ENCODE measurements around the gene HIVEP2. TPM values are rescaled to one million over a fixed set of nuclear protein-coding genes. Genes with fewer than 3 reads are reported as not detected.

Gene HIVEP2
- total RNA-seq, 2 experiments from 2014 or later: 45.8 to 49.7 TPM

DNA sequence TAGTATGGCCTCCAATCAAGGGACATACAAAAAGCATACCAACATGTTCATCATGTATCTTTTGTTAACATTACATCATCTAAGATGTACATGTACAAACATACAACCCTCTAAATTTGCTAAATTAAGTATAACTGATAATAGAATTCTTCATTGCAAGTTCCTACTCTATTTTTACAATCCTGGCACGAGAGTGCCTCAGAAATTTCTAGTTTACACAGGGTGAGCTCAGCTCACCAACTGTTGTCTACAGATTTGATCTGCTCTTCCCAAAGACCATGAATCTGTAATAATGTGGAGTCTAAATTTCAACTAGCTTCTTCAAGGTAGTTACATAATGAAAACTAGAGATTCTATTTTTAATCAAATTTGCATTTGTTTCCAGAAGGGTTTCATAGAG, 179.7 kb downstream of the HIVEP2 start:
- peaks cover 14% of the 10 kb centered on the region for H3K4me1 Mint-ChIP-seq
- H3K27me3 Mint-ChIP-seq: no peaks in the 10 kb centered on the region
- ATAC-seq (ENCODE audit: low read depth): no peak

GRCh38 chr6:142764311-142764710, 180.7 kb downstream of the HIVEP2 start:
- Mint-ChIP-seq H3K9me3 (no peaks in the 10 kb centered on the region), H3K4me1 (peaks cover 14% of the 10 kb centered on the region), H3K27me3 (no peaks in the 10 kb centered on the region), H3K27ac (no peak overlapping the region), H3K4me3 (no peak overlapping the region), H3K36me3 (peaks cover 55% of the 10 kb centered on the region)
- ATAC-seq (ENCODE audit: low read depth): no peak
- no peak for DNase-seq
- POLR2A ChIA-PET: no interaction called here

More for the DNA sequence above, 179.7 kb downstream of the HIVEP2 start:
- Mint-ChIP-seq H3K9me3 (no peaks in the 10 kb centered on the region), H3K36me3 (peaks cover 55% of the 10 kb centered on the region), H3K27ac (no peak overlapping the region), H3K4me3 (no peak overlapping the region)
- DNase-seq: no peak
- POLR2A ChIA-PET: no interaction called here

- Mint-ChIP-seq H3K4me1 (peaks cover 16% of the 10 kb centered on the region), H3K27me3 (no peaks in the 10 kb centered on the region), H3K4me3 (no peak overlapping the region), H3K36me3 (peaks cover 55% of the 10 kb centered on the region), H3K27ac (no peak overlapping the region), H3K9me3 (no peaks in the 10 kb centered on the region)
- ATAC-seq (ENCODE audit: low read depth): no peak
- no peak for DNase-seq
- POLR2A ChIA-PET: no interaction called here
Measured at GRCh38 chr6:142763205-142763604, 181.8 kb downstream of the HIVEP2 start.

- Mint-ChIP-seq H3K9me3 (no peaks in the 10 kb centered on the region), H3K4me3 (no peak overlapping the region), H3K36me3 (peaks cover 55% of the 10 kb centered on the region), H3K27ac (peak overlapping the region; percentile 44), H3K27me3 (no peaks in the 10 kb centered on the region), H3K4me1 (peaks cover 14% of the 10 kb centered on the region)
- DNase-seq: no peak
- POLR2A ChIA-PET: no interaction called here
- ATAC-seq (ENCODE audit: low read depth): no peak
Measured at GRCh38 chr6:142761756-142762155, 183.2 kb downstream of the HIVEP2 start.

GRCh38 chr6:142760152-142760551, 184.8 kb downstream of the HIVEP2 start:
- Mint-ChIP-seq H3K4me1 (peaks cover 22% of the 10 kb centered on the region), H3K4me3 (no peak overlapping the region), H3K9me3 (no peaks in the 10 kb centered on the region), H3K27me3 (no peaks in the 10 kb centered on the region), H3K27ac (no peak overlapping the region), H3K36me3 (peaks cover 65% of the 10 kb centered on the region)
- POLR2A ChIA-PET: no interaction called here
- DNase-seq (no peak), ATAC-seq (ENCODE audit: low read depth) (no peak)

DNA sequence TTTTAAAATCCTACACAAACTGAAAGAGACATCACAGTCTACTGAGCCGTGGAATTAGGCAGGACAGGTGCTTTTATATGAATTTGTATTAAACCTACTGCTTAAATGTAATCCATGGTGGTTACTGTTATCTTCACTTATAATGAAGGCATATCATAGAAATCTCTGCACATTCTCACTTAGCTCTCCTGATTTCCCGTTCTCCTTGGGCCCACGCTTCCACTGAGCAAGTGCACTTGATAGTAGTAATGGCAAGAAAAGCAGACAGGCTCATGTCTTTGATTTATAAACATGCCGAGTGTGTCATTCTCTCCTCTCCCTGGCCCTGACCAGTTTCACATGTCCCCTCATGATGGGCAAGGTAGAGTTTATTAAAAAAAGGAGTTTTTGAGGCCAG, 186.3 kb downstream of the HIVEP2 start:
- H3K36me3 Mint-ChIP-seq: peaks cover 65% of the 10 kb centered on the region
- H3K27ac Mint-ChIP-seq: no peak overlapping the region
- H3K4me3 Mint-ChIP-seq: no peak overlapping the region
- H3K9me3 Mint-ChIP-seq: no peaks in the 10 kb centered on the region
- no peak for ATAC-seq (ENCODE audit: low read depth)
- no peak for DNase-seq
- peaks cover 24% of the 10 kb centered on the region for H3K4me1 Mint-ChIP-seq
- H3K27me3 Mint-ChIP-seq: no peaks in the 10 kb centered on the region
- POLR2A ChIA-PET: no interaction called here

GRCh38 chr6:142757852-142758628, 186.9 kb downstream of the HIVEP2 start:
- no peaks in the 10 kb centered on the region for H3K9me3 Mint-ChIP-seq
- no peaks in the 10 kb centered on the region for H3K27me3 Mint-ChIP-seq
- peaks cover 65% of the 10 kb centered on the region for H3K36me3 Mint-ChIP-seq
- ATAC-seq (ENCODE audit: low read depth) (no peak), DNase-seq (no peak)
- H3K4me3 Mint-ChIP-seq: no peak overlapping the region
- peak overlapping the region; percentile 23 for H3K27ac Mint-ChIP-seq
- H3K4me1 Mint-ChIP-seq: peaks cover 23% of the 10 kb centered on the region
- POLR2A ChIA-PET: no interaction called here

DNA sequence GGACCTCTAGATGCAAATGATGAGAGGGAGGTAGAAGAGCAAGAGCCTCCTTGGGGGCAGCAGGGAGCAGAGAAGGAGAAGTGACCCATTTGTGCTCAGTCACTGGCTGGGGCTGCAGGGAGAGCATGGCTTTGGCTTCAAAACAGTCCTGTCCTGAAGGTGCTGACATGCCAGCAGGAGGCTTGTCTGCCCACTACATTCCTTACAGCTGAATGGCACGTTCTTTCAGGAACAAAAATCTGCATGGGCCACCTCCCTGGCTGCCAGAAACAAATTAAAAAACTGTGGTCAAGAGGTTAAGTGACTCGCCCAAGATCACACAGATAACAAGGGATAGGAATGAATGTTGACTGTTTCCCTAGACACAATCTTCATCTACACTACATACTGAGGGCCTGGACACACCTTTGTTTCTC, 188.8 kb downstream of the HIVEP2 start:
- Mint-ChIP-seq H3K27ac (no peak overlapping the region), H3K4me3 (no peak overlapping the region), H3K4me1 (peaks cover 15% of the 10 kb centered on the region), H3K27me3 (no peaks in the 10 kb centered on the region), H3K36me3 (peaks cover 64% of the 10 kb centered on the region), H3K9me3 (no peaks in the 10 kb centered on the region)
- ATAC-seq (ENCODE audit: low read depth) (no peak), DNase-seq (no peak)
- POLR2A ChIA-PET: no interaction called here

DNA sequence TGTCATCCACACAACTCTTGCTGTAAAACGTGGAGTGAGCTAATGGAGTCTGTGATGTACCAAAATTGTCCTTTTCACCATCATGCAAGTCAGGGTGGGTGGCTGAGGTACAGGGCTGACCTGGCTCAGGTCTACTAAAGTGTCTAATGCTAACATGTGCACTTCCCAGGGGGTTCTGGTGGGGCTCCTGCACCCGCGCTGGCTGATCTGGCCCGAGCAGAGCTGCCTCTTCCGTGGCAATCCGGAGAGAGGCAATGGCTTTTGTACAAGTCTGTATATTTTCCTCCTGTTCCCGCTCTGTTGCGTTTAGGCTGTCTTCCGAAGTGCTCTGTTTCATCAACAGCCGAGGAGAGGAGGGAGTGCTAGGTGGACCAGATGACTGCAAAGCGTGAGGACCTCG, 191.8 kb downstream of the HIVEP2 start:
- H3K36me3 Mint-ChIP-seq: peaks cover 41% of the 10 kb centered on the region
- no peak overlapping the region for H3K27ac Mint-ChIP-seq

GRCh38 chr6:142752348-142752747, 192.6 kb downstream of the HIVEP2 start:
- no peak overlapping the region for H3K27ac Mint-ChIP-seq
- POLR2A ChIA-PET: no interaction called here
- ATAC-seq (ENCODE audit: low read depth) (no peak), DNase-seq (no peak)
- H3K27me3 Mint-ChIP-seq: no peaks in the 10 kb centered on the region
- no peaks in the 10 kb centered on the region for H3K9me3 Mint-ChIP-seq
- H3K4me1 Mint-ChIP-seq: peaks cover 12% of the 10 kb centered on the region
- H3K36me3 Mint-ChIP-seq: peaks cover 32% of the 10 kb centered on the region
- H3K4me3 Mint-ChIP-seq: no peak overlapping the region

More for the DNA sequence above, 191.8 kb downstream of the HIVEP2 start:
- Mint-ChIP-seq H3K4me1 (peaks cover 13% of the 10 kb centered on the region), H3K27me3 (no peaks in the 10 kb centered on the region), H3K4me3 (no peak overlapping the region), H3K9me3 (no peaks in the 10 kb centered on the region)
- DNase-seq (no peak), ATAC-seq (ENCODE audit: low read depth) (no peak)
- POLR2A ChIA-PET: no interaction called here

- POLR2A ChIA-PET: no interaction called here
- H3K27me3 Mint-ChIP-seq: no peaks in the 10 kb centered on the region
- peaks cover 9% of the 10 kb centered on the region for H3K4me1 Mint-ChIP-seq
- no peak for ATAC-seq (ENCODE audit: low read depth)
- H3K9me3 Mint-ChIP-seq: no peaks in the 10 kb centered on the region
- H3K4me3 Mint-ChIP-seq: no peak overlapping the region
- H3K36me3 Mint-ChIP-seq: peaks cover 24% of the 10 kb centered on the region
- H3K27ac Mint-ChIP-seq: no peak overlapping the region
- DNase-seq: no peak
Measured at GRCh38 chr6:142751452-142751851, 193.5 kb downstream of the HIVEP2 start.

DNA sequence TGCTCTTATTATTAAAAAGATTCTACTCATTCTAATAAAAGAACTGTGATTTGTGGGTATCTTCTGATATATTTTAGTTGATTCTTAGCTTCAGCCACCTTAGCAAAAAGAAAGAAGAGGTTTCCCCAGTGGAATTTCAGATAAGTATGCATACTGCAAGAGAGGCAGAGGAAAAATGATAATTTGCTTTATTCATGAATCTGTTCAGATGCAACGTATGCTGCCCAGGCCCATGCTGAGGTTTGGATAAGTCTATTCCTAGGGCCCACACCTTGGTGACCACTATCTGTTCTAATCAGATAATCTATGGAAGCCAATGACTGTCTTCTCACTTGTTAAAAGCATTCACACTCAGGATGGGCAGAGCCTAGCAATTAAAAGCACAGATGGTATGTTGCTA, 194.0 kb downstream of the HIVEP2 start:
- DNase-seq (no peak), ATAC-seq (ENCODE audit: low read depth) (no peak)
- no peaks in the 10 kb centered on the region for H3K9me3 Mint-ChIP-seq
- no peak overlapping the region for H3K27ac Mint-ChIP-seq
- peaks cover 6% of the 10 kb centered on the region for H3K4me1 Mint-ChIP-seq
- no peaks in the 10 kb centered on the region for H3K27me3 Mint-ChIP-seq
- POLR2A ChIA-PET: no interaction called here
- peaks cover 21% of the 10 kb centered on the region for H3K36me3 Mint-ChIP-seq
- no peak overlapping the region for H3K4me3 Mint-ChIP-seq

- Mint-ChIP-seq H3K27ac (no peak overlapping the region), H3K4me3 (no peak overlapping the region), H3K4me1 (peaks cover 2% of the 10 kb centered on the region), H3K36me3 (peaks cover 11% of the 10 kb centered on the region), H3K27me3 (no peaks in the 10 kb centered on the region), H3K9me3 (no peaks in the 10 kb centered on the region)
- no peak for DNase-seq
- ATAC-seq (ENCODE audit: low read depth): no peak
- POLR2A ChIA-PET: no interaction called here
Measured at GRCh38 chr6:142749556-142749955, 195.4 kb downstream of the HIVEP2 start.

DNA sequence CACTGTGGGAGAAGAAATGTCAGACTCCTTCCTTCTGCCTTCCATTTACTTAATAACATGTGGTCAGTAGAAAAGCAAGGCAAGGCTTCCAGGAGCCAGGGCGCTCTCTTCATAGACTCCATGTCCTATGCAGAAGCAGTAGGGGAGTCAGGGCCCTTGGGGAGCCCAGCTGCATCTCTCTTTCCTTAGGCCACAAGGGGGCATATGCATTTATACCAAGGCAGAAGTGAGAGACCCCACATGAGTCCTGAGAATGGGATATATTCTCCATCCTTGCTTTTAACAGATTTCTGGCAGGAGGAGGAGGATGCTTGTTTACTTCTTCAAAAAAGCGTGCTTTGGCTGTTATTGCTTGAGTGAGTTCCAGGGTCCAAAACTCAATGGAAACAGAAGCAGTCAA, 198.5 kb downstream of the HIVEP2 start:
- Mint-ChIP-seq H3K4me1 (peaks cover under 1% of the 10 kb centered on the region), H3K9me3 (no peaks in the 10 kb centered on the region), H3K27me3 (no peaks in the 10 kb centered on the region), H3K27ac (no peak overlapping the region), H3K4me3 (no peak overlapping the region), H3K36me3 (peaks cover under 1% of the 10 kb centered on the region)
- POLR2A ChIA-PET: no interaction called here
- DNase-seq (no peak), ATAC-seq (ENCODE audit: low read depth) (peak; percentile 56)

Data from activated naive CD8-positive, alpha-beta T cell treated with anti-CD3 and anti-CD28 coated beads, Interleukin-2, amount 10 ng/mL, durations not matched to agents 7 days and 5 days (primary cell).